Natural killer cell (primary cell): ENCODE measurements around the gene IRF2BPL. TPM values are rescaled to one million over a fixed set of nuclear protein-coding genes. Genes with fewer than 3 reads are reported as not detected.

Source experiments
- ATAC-seq, 3 donors: fragments of 150-1000 bp in 2 of 3; fragments of 200-7000 bp in 1 of 3; cut with Tn5 transposase; 1 replicate in 1 of 3; 2 replicates in 2 of 3; pipeline ENCODE4 v1.10.0; 2021; ENCODE audit warnings: mild to moderate bottlenecking in 2 of 3, moderate library complexity in 2 of 3
- DNase-seq, 2 donors: peaks; one replicate each; pipeline versions ENCODE4 v3.0.0 to v3.0.0-alpha.2; 2013 to 2021; ENCODE audit warnings: mixed read lengths in 1 of 2
- H3K27ac ChIP-seq: one replicate; pipeline ENCODE4 v1.5.1; 2013; ENCODE audit warnings: mild to moderate bottlenecking, low read length
- H3K27me3 ChIP-seq: one replicate; pipeline ENCODE4 v1.6.1; 2013; ENCODE audit warnings: low read length; ENCODE audit not compliant: control insufficient read depth, insufficient read depth
- H3K36me3 ChIP-seq: one replicate; pipeline ENCODE4 v1.6.1; 2013; ENCODE audit warnings: low read length; ENCODE audit not compliant: control insufficient read depth, insufficient read depth
- H3K4me1 ChIP-seq: one replicate; pipeline ENCODE4 v1.6.1; 2013; ENCODE audit warnings: low read length; ENCODE audit not compliant: control insufficient read depth, insufficient read depth
- H3K4me3 ChIP-seq: one replicate; pipeline ENCODE4 v1.5.1; 2013; ENCODE audit warnings: low read length
- H3K9me3 ChIP-seq: one replicate; pipeline ENCODE4 v1.6.1; 2013; ENCODE audit warnings: low read length; ENCODE audit not compliant: control insufficient read depth, insufficient read depth
- H3K27ac Mint-ChIP-seq, 2 donors: one replicate each; pipeline ENCODE4 v1.8.0; 2022; ENCODE audit warnings: mild to moderate bottlenecking in 2 of 2, mixed read lengths in 2 of 2, moderate library complexity in 1 of 2
- H3K27me3 Mint-ChIP-seq, 2 donors: one replicate each; pipeline ENCODE4 v1.8.0; 2022; ENCODE audit warnings: low read depth in 2 of 2, mixed read lengths in 2 of 2
- H3K36me3 Mint-ChIP-seq: one replicate; pipeline ENCODE4 v1.8.0; 2022; ENCODE audit warnings: mixed read lengths
- H3K4me1 Mint-ChIP-seq, 2 donors: one replicate each; pipeline ENCODE4 v1.8.0; 2022; ENCODE audit warnings: mixed read lengths in 2 of 2
- H3K4me3 Mint-ChIP-seq: one replicate; pipeline ENCODE4 v1.8.0; 2022; ENCODE audit warnings: mild to moderate bottlenecking, moderate library complexity, mixed read lengths
- H3K9me3 Mint-ChIP-seq, 2 donors: one replicate each; pipeline ENCODE4 v1.8.0; 2022; ENCODE audit warnings: mixed read lengths in 2 of 2
- WGBS: methylation state at CpG from one replicate; pipeline ENCODE4 v1.1.7; 2013; ENCODE audit warnings: missing lambda C conversion rate; ENCODE audit not compliant: insufficient coverage; 5-methylcytosine and 5-hydroxymethylcytosine counted together
- intact Hi-C: fragments of 100-400 bp; cut with micrococcal nuclease; formaldehyde crosslinking; loops from one replicate; pipeline ENCODE4 v1.14.2; 2022
- total RNA-seq, 4 donors: library from RNA; stranded (reverse); fragments of 120-200 nt in 1 of 4; gene quantifications; one replicate each; pipeline versions ENCODE4 v1.2.3 to v1.2.4, GENCODE V29; 2013 to 2022
- TF ChIP-seq, protein P1 (sequence below): fragments of 200-600 bp; IDR thresholded peaks from one replicate; pipeline ENCODE4 v1.8.0; 2022; ENCODE audit warnings: antibody characterized with exemption

The IRF2BPL gene
- total RNA-seq, 3 donors from 2014 or later (not counting 1 experiment from before 2014, with no cell fraction given): 39.3 to 46.5 (median 46.3) TPM

- ATAC-seq: no peak
- no peaks in the 10 kb centered on the region for H3K36me3 Mint-ChIP-seq
- DNase-seq: no peak
- no peaks in the 10 kb centered on the region for H3K36me3 ChIP-seq
- H3K4me3 ChIP-seq: no peak overlapping the region
- TF ChIP-seq, protein P1, sequence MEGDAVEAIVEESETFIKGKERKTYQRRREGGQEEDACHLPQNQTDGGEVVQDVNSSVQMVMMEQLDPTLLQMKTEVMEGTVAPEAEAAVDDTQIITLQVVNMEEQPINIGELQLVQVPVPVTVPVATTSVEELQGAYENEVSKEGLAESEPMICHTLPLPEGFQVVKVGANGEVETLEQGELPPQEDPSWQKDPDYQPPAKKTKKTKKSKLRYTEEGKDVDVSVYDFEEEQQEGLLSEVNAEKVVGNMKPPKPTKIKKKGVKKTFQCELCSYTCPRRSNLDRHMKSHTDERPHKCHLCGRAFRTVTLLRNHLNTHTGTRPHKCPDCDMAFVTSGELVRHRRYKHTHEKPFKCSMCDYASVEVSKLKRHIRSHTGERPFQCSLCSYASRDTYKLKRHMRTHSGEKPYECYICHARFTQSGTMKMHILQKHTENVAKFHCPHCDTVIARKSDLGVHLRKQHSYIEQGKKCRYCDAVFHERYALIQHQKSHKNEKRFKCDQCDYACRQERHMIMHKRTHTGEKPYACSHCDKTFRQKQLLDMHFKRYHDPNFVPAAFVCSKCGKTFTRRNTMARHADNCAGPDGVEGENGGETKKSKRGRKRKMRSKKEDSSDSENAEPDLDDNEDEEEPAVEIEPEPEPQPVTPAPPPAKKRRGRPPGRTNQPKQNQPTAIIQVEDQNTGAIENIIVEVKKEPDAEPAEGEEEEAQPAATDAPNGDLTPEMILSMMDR: no peak
- no peak overlapping the region for H3K4me3 Mint-ChIP-seq
- no peaks in the 10 kb centered on the region for H3K27me3 ChIP-seq
- peaks cover 0 to 4% of the 10 kb centered on the region in 2 donors for H3K27me3 Mint-ChIP-seq
- H3K4me1 ChIP-seq: peaks cover 8% of the 10 kb centered on the region
- 87% methylated on average over 5 of the region's 5 CpGs for WGBS
- peaks cover 0 to 22% of the 10 kb centered on the region in 2 donors for H3K4me1 Mint-ChIP-seq
- intact Hi-C loops: no loop called here
- H3K9me3 Mint-ChIP-seq: no peaks in the 10 kb centered on the region
- H3K27ac ChIP-seq: no peak overlapping the region
- no peak overlapping the region for H3K27ac Mint-ChIP-seq
- H3K9me3 ChIP-seq: no peaks in the 10 kb centered on the region
These were observed 24.4 kb downstream of the IRF2BPL start for GRCh38 chr14:77003960-77004710.

- peaks cover 8% of the 10 kb centered on the region for H3K4me1 ChIP-seq
- intact Hi-C loops: no loop called here
- TF ChIP-seq, protein P1: no peak
- peaks cover 0 to 4% of the 10 kb centered on the region in 2 donors for H3K27me3 Mint-ChIP-seq
- H3K36me3 ChIP-seq: no peaks in the 10 kb centered on the region
- no peaks in the 10 kb centered on the region for H3K36me3 Mint-ChIP-seq
- DNase-seq (no peak), ATAC-seq (no peak)
- 100% methylated on average over 6 of the region's 6 CpGs for WGBS
- H3K27ac Mint-ChIP-seq: no peak overlapping the region
- H3K9me3 Mint-ChIP-seq: no peaks in the 10 kb centered on the region
- no peaks in the 10 kb centered on the region for H3K9me3 ChIP-seq
- H3K4me3 ChIP-seq: no peak overlapping the region
- no peaks in the 10 kb centered on the region for H3K27me3 ChIP-seq
- no peak overlapping the region for H3K4me3 Mint-ChIP-seq
- peaks cover 0 to 22% of the 10 kb centered on the region in 2 donors for H3K4me1 Mint-ChIP-seq
- no peak overlapping the region for H3K27ac ChIP-seq
These were observed 25.6 kb downstream of the IRF2BPL start for GRCh38 chr14:77002889-77003288.

DNA sequence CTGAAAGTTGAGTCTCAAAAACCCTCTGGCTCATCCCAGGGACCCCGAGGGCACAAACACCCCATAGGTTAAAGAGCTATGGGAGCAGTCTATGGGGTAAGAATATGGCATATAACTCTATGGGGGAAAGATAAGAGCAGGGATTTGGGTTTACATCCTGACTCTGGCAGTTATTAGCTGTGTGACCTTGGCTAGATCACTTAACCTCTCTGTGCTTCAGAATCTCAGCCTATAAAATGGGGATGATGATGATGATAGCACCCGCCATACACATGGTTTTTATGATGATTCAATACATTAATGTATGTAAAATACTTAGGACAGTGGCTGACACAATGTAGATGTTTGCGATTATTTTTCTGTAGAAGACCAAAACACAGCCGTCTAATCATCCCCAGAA lies 26.2 kb downstream of the IRF2BPL start:
- peaks cover 0 to 22% of the 10 kb centered on the region in 2 donors for H3K4me1 Mint-ChIP-seq
- WGBS: 89% methylated on average over 4 of the region's 4 CpGs
- H3K27me3 ChIP-seq: no peaks in the 10 kb centered on the region
- no peak overlapping the region for H3K27ac Mint-ChIP-seq
- no peaks in the 10 kb centered on the region for H3K36me3 ChIP-seq
- no peak overlapping the region for H3K27ac ChIP-seq
- DNase-seq: no peak
- ATAC-seq: no peak
- no peak overlapping the region for H3K4me3 Mint-ChIP-seq
- no peak overlapping the region for H3K4me3 ChIP-seq
- no peaks in the 10 kb centered on the region for H3K36me3 Mint-ChIP-seq
- TF ChIP-seq, protein P1: no peak
- peaks cover 8% of the 10 kb centered on the region for H3K4me1 ChIP-seq
- no peaks in the 10 kb centered on the region for H3K9me3 Mint-ChIP-seq
- no peaks in the 10 kb centered on the region for H3K9me3 ChIP-seq
- intact Hi-C loops: no loop called here
- H3K27me3 Mint-ChIP-seq: peaks cover 0 to 4% of the 10 kb centered on the region in 2 donors
